CD4-positive, CD25-positive, alpha-beta regulatory T cell (primary cell): ENCODE results near the gene CFAP92. TPM values are rescaled to one million over a fixed set of nuclear protein-coding genes. Genes with fewer than 3 reads are reported as not detected.

Experiments
- ATAC-seq, 2 donors: fragments of 150-1000 bp; cut with Tn5 transposase; one replicate each; pipeline ENCODE4 v1.10.0; 2021; ENCODE audit warnings: low read depth in 2 of 2, moderate number of reproducible peaks in 2 of 2, moderate library complexity in 1 of 2
- DNase-seq, 3 donors: peaks; one replicate each; pipeline versions ENCODE4 v3.0.0 to v3.0.0-alpha.2; 2012 to 2022; ENCODE audit warnings: mixed read lengths in 1 of 3
- H3K27ac ChIP-seq: one replicate; pipeline ENCODE4 v1.7.0; 2013; ENCODE audit warnings: mild to moderate bottlenecking, low read length; ENCODE audit not compliant: insufficient read depth, poor library complexity, severe bottlenecking
- H3K27me3 ChIP-seq: one replicate; pipeline ENCODE4 v1.7.0; 2013; ENCODE audit warnings: low read length; ENCODE audit not compliant: control insufficient read depth, insufficient read depth
- H3K36me3 ChIP-seq: one replicate; pipeline ENCODE4 v1.7.0; 2013; ENCODE audit warnings: mild to moderate bottlenecking, low read length, moderate library complexity; ENCODE audit not compliant: control insufficient read depth, insufficient read depth
- H3K4me1 ChIP-seq: 2 replicates; pipeline ENCODE4 v1.7.0; 2013; ENCODE audit warnings: mild to moderate bottlenecking, low read length; ENCODE audit not compliant: insufficient read depth, control insufficient read depth, poor library complexity, severe bottlenecking
- H3K4me3 ChIP-seq: one replicate; pipeline ENCODE4 v1.7.0; 2013; ENCODE audit warnings: low read depth, mild to moderate bottlenecking, low read length, moderate library complexity
- H3K9me3 ChIP-seq, 2 experiments: 1 replicate in 1 of 2; 2 replicates in 1 of 2; pipeline ENCODE4 v1.7.0; 2013; ENCODE audit warnings: low read length in 2 of 2, mild to moderate bottlenecking in 1 of 2, moderate library complexity in 1 of 2; ENCODE audit not compliant: control insufficient read depth in 2 of 2
- H3K27ac Mint-ChIP-seq, 3 donors: one replicate each; pipeline ENCODE4 v1.8.0; 2020 to 2022; ENCODE audit warnings: mild to moderate bottlenecking in 3 of 3, mixed read lengths in 3 of 3, moderate library complexity in 2 of 3
- H3K27me3 Mint-ChIP-seq: one replicate; pipeline ENCODE4 v1.8.0; 2022; ENCODE audit warnings: mild to moderate bottlenecking, mixed read lengths
- H3K36me3 Mint-ChIP-seq: one replicate; pipeline ENCODE4 v1.8.0; 2020; ENCODE audit warnings: mixed read lengths
- H3K4me1 Mint-ChIP-seq, 4 donors: one replicate each; pipeline ENCODE4 v1.8.0; 2020 to 2022; ENCODE audit warnings: mixed read lengths in 4 of 4, mild to moderate bottlenecking in 1 of 4
- H3K4me3 Mint-ChIP-seq, 4 donors: one replicate each; pipeline ENCODE4 v1.8.0; 2020 to 2022; ENCODE audit warnings: mild to moderate bottlenecking in 4 of 4, mixed read lengths in 4 of 4, moderate library complexity in 3 of 4
- H3K9me3 Mint-ChIP-seq, 7 donors: one replicate each; pipeline ENCODE4 v1.8.0; 2020 to 2022; ENCODE audit warnings: mixed read lengths in 7 of 7, mild to moderate bottlenecking in 3 of 7, moderate library complexity in 2 of 7
- polyA plus RNA-seq, 4 donors: library from polyadenylated mRNA; unstranded; fragments of 300-500 nt; fragmentation: Illumina TruSeq; gene quantifications; one replicate each; pipeline ENCODE4 v1.2.3, GENCODE V29; 2021
- total RNA-seq: library from RNA; stranded (reverse); gene quantifications from one replicate; pipeline ENCODE4 v1.2.3, GENCODE V29; 2022

Gene CFAP92
- total and polyA plus RNA-seq, 5 donors from 2014 or later, result 0.28 TPM; not detected in 4

DNA sequence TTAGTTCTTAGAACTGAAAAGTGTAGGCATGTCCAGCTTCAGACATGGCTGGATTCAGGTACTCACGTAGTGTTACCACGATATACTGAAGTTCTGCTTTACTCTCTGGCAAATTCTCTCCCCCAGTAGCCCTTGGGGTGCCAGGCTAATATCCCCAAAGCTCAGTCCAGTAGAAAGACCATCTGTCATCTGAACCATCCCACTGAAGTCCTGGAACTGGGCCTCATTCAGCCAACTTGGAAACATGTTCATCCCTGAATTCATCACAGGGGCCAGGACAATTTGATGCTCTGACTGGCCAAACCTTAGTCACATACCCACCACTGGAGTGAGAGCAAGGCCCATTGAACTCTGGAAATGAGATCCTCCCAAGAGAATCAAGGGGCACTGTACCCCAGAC lies 15.4 kb upstream of the CFAP92 start:
- Mint-ChIP-seq H3K9me3 (no peaks in the 10 kb centered on the region), H3K36me3 (peaks cover 4% of the 10 kb centered on the region), H3K27ac (peak overlapping the region in 1 of 3 donors; percentile 65), H3K27me3 (peaks cover 10% of the 10 kb centered on the region), H3K4me1 (peaks cover 0 to 17% (median 4%) of the 10 kb centered on the region in 4 donors), H3K4me3 (no peak overlapping the region)
- Histone ChIP-seq H3K36me3 (no peaks in the 10 kb centered on the region), H3K9me3 (no peaks in the 10 kb centered on the region), H3K4me3 (no peak overlapping the region), H3K27ac (no peak overlapping the region), H3K27me3 (no peaks in the 10 kb centered on the region), H3K4me1 (peaks cover 3% of the 10 kb centered on the region)
- DNase-seq (no peak), ATAC-seq (no peak)

DNA sequence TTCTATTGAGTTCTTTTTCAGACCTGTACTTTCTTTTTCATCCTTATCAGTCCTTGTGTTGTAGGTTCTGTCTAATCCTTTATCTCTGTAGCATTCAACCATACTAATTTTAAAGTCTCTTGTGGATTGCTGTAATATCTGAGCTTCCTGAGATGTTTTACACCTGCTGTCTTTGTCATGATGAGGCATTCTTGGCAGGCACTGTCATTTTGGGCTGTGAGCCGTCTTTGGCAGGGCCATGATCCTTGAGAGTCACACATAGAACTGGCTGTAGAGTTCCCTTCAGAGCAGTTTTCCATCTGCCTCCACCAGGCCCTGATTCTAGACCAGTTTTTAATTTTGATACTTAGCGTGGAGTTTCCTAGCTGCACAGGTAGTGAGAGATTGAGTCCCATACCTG lies 13.9 kb upstream of the CFAP92 start:
- Histone ChIP-seq H3K27ac (no peak overlapping the region), H3K9me3 (no peaks in the 10 kb centered on the region), H3K36me3 (no peaks in the 10 kb centered on the region), H3K4me3 (no peak overlapping the region), H3K4me1 (peaks cover 5% of the 10 kb centered on the region), H3K27me3 (peaks cover 4% of the 10 kb centered on the region)
- peaks cover 0 to 20% (median 7%) of the 10 kb centered on the region in 4 donors for H3K4me1 Mint-ChIP-seq
- no peak for ATAC-seq
- no peak overlapping the region for H3K4me3 Mint-ChIP-seq
- H3K27me3 Mint-ChIP-seq, result peaks cover 17% of the 10 kb centered on the region
- DNase-seq, result no peak
- H3K36me3 Mint-ChIP-seq, result peaks cover 4% of the 10 kb centered on the region
- no peaks in the 10 kb centered on the region for H3K9me3 Mint-ChIP-seq
- no peak overlapping the region for H3K27ac Mint-ChIP-seq

DNA sequence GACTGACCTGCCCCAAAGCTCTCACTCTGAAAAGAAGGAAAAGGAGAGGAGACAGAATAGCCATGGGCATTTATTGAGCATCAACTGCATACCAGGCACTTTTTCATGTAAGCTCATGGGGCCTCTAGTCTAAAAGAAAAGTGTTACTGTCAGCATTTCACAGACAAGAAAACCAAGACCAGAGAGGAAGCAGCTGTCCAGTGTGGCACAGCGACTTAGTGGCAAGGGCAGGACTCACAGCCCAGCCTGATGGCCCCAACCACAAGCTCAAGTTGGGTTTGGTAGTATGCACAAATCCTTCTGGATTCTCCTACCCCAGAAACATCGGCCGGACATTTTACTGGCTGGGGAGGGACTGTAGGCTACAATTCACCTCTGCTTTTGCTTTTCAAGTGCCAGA lies 13.0 kb upstream of the CFAP92 start:
- Mint-ChIP-seq H3K27ac (no peak overlapping the region), H3K9me3 (no peaks in the 10 kb centered on the region), H3K27me3 (peaks cover 25% of the 10 kb centered on the region), H3K36me3 (peaks cover 4% of the 10 kb centered on the region), H3K4me1 (peaks cover 0 to 28% (median 12%) of the 10 kb centered on the region in 4 donors), H3K4me3 (no peak overlapping the region)
- no peaks in the 10 kb centered on the region for H3K36me3 ChIP-seq
- no peaks in the 10 kb centered on the region for H3K9me3 ChIP-seq
- H3K4me3 ChIP-seq, result no peak overlapping the region
- DNase-seq, result no peak
- no peak for ATAC-seq
- H3K4me1 ChIP-seq, result peaks cover 10% of the 10 kb centered on the region
- H3K27ac ChIP-seq, result no peak overlapping the region
- H3K27me3 ChIP-seq, result peaks cover 8% of the 10 kb centered on the region

DNA sequence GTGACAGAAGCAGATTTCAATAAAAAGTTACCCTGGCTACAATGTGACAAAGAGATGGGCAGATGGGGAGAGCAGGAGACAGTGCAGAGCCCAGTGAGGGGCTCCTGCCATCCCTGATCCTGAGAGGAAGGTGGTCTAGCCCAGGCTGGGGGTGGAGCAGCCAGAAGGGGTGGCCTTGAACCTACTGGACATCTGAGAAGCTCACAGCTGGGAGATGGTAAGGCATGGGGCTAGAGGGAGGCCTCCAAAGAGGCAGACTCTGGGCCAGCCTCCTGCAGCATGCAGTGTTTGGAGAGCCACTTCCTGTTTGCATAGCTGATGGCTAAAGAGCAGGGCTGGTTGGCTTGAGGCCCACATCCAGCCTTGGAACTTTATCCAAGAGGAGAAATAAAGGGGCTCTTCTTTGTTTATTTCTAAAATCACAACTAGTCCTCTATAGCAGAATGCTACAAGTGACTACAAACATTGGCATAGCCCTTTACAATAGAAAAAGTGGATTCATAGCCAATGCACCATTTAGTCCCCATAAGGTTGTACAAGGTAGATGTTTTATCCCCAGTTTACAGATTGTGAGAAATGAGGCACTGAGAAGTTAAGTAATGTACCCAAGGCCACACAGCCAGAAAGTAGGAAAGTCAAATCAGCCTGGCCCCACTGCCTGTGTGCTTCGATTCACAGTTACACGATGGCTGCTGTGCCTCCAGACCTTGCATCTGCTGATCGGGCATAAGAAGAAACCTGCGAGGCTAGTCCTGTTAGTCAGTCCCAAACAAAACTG lies 11.8 kb upstream of the CFAP92 start:
- peaks cover 4% of the 10 kb centered on the region for H3K36me3 Mint-ChIP-seq
- Histone ChIP-seq H3K27ac (no peak overlapping the region), H3K4me3 (no peak overlapping the region), H3K9me3 (no peaks in the 10 kb centered on the region), H3K4me1 (peaks cover 20% of the 10 kb centered on the region), H3K36me3 (no peaks in the 10 kb centered on the region), H3K27me3 (peaks cover 9% of the 10 kb centered on the region)
- no peak for DNase-seq
- H3K4me3 Mint-ChIP-seq, result no peak overlapping the region
- peaks cover 28% of the 10 kb centered on the region for H3K27me3 Mint-ChIP-seq
- no peaks in the 10 kb centered on the region for H3K9me3 Mint-ChIP-seq
- peak overlapping the region in 1 of 3 donors; percentile 33 for H3K27ac Mint-ChIP-seq
- peaks cover 0 to 28% (median 12%) of the 10 kb centered on the region in 4 donors for H3K4me1 Mint-ChIP-seq
- ATAC-seq, result peak in 1 of 2 donors; percentile 25

DNA sequence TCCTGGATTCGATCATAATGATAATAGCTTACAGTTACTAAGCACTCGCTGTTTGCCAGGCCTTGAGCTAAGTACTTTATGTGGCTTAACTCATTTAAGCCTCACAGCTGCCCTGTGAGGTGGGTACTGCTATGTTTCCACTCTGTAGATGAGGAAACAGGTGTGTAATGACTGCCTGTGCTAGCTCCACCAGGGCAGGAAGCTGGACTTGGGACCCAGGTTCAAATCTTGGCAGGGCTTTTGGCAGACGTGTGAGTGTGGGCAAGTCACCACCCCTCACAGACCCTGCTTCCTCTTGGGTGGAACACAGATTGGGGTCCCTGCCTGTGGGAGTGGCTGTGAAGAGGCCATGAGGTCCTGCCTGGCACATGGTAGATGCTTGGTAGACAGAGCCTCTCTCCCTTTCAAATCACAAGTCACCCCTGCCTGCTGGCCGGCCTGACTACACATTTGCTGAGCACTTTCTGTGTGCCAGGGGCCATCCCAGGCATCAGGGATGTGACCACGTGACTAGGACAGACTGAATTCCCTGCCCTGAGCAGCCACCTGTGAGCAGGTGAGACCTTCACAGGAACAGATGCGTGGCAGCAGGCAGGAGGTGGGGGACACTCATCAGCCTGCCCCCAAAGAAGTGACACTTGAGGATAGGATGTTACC lies 10.9 kb upstream of the CFAP92 start:
- Mint-ChIP-seq H3K27ac (no peak overlapping the region), H3K36me3 (peaks cover 4% of the 10 kb centered on the region), H3K4me3 (peak overlapping the region in 2 of 4 donors; percentile 9 to 58), H3K4me1 (peaks cover 0 to 28% (median 12%) of the 10 kb centered on the region in 4 donors), H3K27me3 (peaks cover 38% of the 10 kb centered on the region), H3K9me3 (no peaks in the 10 kb centered on the region)
- peaks cover 20% of the 10 kb centered on the region for H3K4me1 ChIP-seq
- H3K36me3 ChIP-seq, result no peaks in the 10 kb centered on the region
- peaks cover 18% of the 10 kb centered on the region for H3K27me3 ChIP-seq
- DNase-seq (no peak), ATAC-seq (no peak)
- no peak overlapping the region for H3K27ac ChIP-seq
- H3K4me3 ChIP-seq, result no peak overlapping the region
- H3K9me3 ChIP-seq, result no peaks in the 10 kb centered on the region

DNA sequence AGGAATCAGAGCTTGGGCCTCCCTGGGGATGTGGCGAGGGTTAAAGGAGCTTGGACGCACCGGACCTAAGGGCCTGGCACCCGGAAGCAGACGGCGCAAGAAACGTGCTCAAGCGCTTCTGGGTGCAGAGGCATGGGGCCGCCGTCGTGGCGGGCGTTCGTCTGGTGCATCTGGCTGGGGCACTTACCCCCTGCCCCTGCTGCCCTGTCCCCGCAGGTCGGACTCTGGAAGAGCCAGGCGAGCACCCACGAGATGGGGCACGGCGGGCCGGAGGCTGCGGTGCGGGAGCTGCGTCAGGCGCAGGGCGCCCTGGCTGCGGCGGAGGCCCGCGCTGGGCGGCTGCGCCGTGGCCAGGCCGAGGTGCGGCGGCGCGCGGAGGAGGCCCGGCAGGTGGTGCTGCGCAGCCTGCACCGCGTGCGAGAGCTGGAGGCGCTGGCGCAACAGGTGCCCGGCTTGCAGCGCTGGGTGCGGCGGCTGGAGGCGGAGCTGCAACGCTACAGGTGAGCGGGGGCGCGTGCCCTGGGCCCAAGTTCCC lies 9.8 kb upstream of the CFAP92 start:
- Mint-ChIP-seq H3K4me1 (peaks cover 0 to 32% (median 12%) of the 10 kb centered on the region in 4 donors), H3K36me3 (peaks cover 4% of the 10 kb centered on the region), H3K4me3 (peak overlapping the region in 2 of 4 donors; percentile 69 to 70), H3K27me3 (peaks cover 44% of the 10 kb centered on the region), H3K9me3 (no peaks in the 10 kb centered on the region), H3K27ac (no peak overlapping the region)
- peak; percentile 77 to 81 for ATAC-seq
- Histone ChIP-seq H3K27me3 (peaks cover 20% of the 10 kb centered on the region), H3K9me3 (no peaks in the 10 kb centered on the region), H3K27ac (no peak overlapping the region), H3K36me3 (no peaks in the 10 kb centered on the region), H3K4me3 (no peak overlapping the region), H3K4me1 (peaks cover 20% of the 10 kb centered on the region)
- DNase-seq, result peak; percentile 17 to 68 (median 60)

DNA sequence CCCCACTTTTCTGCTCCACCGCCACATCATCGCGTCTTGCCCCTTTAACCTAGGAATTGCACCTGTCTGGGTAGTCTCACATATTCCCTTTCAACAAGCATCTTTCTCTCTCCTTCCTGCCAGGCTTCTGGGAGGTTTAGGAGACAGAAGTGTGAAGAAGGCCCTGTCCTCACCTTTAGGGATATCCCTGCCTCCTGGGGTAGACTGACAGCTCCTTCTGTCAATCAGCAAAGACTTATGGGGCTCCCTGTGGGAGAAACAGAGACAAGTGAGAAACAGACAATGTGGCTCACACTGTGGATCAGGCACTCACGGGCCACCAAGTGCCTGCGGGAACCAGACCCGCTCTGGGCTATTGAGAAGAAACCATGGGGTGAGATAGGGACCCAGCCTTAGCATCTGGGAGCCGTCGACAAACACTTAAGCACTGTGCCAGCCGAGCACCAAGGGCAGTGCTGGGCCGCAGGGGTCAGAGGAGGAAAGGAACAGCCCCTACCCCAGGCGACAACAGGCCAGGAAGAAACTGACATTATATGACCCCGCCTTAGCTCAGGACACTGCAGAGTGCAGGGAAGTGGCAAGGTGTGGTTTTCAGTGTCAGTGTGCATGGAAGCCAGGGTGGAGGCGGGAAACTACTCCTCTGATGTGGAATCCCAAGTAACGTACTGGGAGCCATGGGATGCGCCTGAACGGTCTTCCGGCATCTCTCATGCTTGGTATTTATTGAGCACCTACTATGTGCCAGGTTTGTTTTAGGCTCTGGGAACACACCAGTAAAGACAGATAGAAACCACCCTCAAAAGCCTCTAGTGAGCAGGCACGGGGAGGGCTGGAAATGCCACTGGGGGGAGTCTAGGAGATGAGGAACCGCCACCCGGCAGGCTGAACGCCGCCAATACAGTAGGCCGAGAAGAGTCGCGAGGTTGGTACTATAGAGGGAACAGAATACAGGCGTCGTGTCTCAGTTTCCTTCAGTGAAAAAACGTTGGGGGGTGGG lies 9.0 kb upstream of the CFAP92 start:
- ATAC-seq (no peak), DNase-seq (no peak)
- H3K9me3 Mint-ChIP-seq, result peaks cover 0 to 1% (median 0%) of the 10 kb centered on the region in 7 donors
- H3K36me3 Mint-ChIP-seq, result peaks cover 4% of the 10 kb centered on the region
- H3K36me3 ChIP-seq, result no peaks in the 10 kb centered on the region
- H3K27ac ChIP-seq, result no peak overlapping the region
- H3K27me3 ChIP-seq, result peaks cover 27% of the 10 kb centered on the region
- H3K27me3 Mint-ChIP-seq, result peaks cover 52% of the 10 kb centered on the region
- peaks cover 20% of the 10 kb centered on the region for H3K4me1 ChIP-seq
- H3K4me1 Mint-ChIP-seq, result peaks cover 0 to 32% (median 12%) of the 10 kb centered on the region in 4 donors
- peak overlapping the region in 1 of 3 donors; percentile 56 for H3K27ac Mint-ChIP-seq
- peak overlapping the region in 2 of 4 donors; percentile 70 to 72 for H3K4me3 Mint-ChIP-seq
- H3K4me3 ChIP-seq, result no peak overlapping the region
- H3K9me3 ChIP-seq, result no peaks in the 10 kb centered on the region
